ENCODE measurements around the gene GAS1.
A peak's percentile ranks its signal among the peaks of the same experiment; 100 is the strongest.

GAS1 gene, protein sequence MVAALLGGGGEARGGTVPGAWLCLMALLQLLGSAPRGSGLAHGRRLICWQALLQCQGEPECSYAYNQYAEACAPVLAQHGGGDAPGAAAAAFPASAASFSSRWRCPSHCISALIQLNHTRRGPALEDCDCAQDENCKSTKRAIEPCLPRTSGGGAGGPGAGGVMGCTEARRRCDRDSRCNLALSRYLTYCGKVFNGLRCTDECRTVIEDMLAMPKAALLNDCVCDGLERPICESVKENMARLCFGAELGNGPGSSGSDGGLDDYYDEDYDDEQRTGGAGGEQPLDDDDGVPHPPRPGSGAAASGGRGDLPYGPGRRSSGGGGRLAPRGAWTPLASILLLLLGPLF

DNA sequence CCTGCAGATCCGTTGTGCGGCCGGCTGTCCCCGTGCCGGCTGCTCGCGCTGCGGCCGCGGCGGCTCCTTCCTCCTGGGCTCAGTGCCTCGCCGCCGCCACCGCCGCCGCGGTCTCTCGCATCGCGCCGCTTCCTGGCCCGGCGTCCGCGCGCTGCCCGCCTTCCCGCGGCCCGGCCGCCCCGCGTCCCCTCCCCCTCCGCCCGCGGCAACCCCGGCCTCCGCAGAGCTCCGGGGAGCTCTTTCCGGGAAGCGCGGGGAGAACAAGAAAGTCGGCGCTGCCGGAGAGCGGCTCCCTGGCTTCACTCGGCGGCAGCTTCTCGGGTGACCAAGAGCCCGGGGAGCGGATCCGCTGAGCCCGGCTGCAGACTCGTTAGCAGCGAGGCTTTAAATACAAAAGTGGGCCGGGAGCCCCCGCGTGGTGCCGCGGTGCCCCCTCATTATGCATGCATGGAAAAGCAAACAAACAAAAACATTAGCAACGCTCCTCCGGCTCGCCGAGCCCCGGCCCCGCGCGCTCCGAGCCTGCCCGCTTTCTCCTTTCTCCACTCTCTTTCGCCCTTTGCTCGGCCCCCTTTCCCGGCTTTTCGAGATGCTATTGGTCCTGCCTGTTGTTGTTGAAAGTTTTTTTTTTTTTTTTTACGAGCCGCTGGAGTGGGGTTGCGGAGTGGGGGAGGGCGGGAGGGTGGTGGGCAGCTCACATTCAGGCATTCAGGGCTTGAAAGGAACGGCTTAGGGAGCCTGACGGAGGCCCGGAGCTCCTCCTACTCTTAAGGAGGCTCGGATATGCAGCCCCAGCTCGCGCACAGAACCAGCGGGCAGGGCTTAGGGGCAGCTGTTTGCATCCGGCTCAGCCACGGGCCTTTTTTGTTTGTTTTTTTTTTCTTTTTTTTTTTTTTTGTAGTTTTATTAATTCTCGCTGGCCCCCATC lies at the start of gene GAS1:
Gene GAS1 (minus strand): TSS at position 361 of the 928 bp plus-strand sequence. CDS start 727 bp downstream, outside the sequence.
- DNase-seq, result peak; percentile 78
- in situ Hi-C loops (cut with HindIII; ENCODE audit: low pct_ligation_motif_present, low pct_unique_long_range_greater_than_20kb, low sequenced_read_pairs), result no loop called here

DNA sequence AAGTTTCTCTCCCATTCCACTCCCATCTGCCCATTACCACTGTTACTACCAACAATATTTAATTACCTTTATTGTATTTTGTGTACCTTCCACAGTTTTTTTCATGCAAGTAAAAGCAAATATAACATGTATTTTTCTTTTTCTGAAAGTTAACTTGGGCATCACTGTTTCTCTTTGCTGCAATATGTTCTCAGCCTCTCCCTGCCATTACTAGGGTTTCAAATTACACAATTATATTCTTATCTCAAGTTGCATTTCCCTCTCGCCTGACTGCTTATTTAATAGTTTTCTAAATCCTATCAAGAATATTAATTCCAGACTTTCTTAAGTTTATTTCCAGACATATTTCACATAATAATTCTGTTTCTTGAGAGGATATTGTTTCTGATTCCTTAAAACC lies 46.9 kb upstream of the GAS1 start:
- DNase-seq, result no peak
- in situ Hi-C loops (cut with HindIII; ENCODE audit: low pct_ligation_motif_present, low pct_unique_long_range_greater_than_20kb, low sequenced_read_pairs), result no loop called here

DNA sequence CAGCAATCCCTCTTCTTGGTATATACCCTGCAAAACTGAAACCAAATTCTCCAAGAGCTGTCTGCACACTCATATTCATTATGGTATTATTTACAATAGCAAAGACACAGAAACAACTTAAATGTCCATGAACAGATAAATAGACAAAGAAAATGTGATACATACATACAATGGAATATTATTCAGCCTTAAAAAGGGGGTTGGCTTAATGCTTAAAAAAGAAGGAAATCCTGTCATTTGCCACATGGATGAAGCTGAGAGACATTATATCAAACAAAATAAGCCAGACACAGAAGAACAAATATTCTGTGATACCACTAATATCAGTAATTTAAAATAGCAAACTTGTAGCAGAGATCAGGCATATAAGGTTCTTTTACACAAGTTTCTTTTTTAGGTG lies 46.5 kb upstream of the GAS1 start:
- in situ Hi-C loops (cut with HindIII; ENCODE audit: low pct_ligation_motif_present, low pct_unique_long_range_greater_than_20kb, low sequenced_read_pairs), result no loop called here
- DNase-seq, result no peak

DNA sequence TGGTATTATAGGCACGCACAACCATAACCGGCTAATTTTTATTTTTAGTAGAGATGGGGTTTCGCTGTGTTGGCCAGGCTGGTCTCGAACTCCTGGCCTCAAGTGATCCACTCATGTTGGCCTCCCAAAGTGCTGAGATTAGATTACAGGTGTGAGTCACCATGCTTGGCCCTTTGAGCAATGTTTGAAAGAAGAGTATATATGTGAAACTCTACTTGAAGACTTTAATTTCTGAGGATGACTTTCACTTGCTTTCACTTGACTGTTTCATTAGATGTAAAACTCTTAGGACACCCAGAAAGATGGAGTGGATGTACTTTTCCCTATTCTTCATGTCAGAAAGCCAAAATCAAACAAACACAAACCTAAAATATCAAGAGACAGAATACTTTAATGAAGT lies 43.8 kb upstream of the GAS1 start:
- in situ Hi-C loops (cut with HindIII; ENCODE audit: low pct_ligation_motif_present, low pct_unique_long_range_greater_than_20kb, low sequenced_read_pairs), result no loop called here
- no peak for DNase-seq

DNA sequence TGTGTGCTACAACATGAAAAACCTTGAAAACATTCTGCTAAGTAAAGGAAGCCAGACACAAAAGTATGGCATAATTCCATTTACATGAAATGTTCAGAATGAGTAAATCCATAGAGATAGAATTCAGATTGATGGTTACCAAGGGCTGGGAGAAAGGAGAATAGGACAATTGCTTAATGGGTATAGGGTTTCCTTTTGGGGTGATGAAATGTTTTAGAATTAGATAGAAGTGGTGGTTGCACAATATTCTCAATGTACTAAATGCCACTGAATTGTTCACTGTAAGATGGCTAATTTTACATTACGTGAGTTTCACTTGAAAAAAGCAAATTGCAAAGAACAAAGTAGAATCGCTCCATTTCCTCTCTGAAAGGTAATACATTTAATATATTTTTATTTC lies 43.0 kb upstream of the GAS1 start:
- DNase-seq, result no peak
- in situ Hi-C loops (cut with HindIII; ENCODE audit: low pct_ligation_motif_present, low pct_unique_long_range_greater_than_20kb, low sequenced_read_pairs), result no loop called here

DNA sequence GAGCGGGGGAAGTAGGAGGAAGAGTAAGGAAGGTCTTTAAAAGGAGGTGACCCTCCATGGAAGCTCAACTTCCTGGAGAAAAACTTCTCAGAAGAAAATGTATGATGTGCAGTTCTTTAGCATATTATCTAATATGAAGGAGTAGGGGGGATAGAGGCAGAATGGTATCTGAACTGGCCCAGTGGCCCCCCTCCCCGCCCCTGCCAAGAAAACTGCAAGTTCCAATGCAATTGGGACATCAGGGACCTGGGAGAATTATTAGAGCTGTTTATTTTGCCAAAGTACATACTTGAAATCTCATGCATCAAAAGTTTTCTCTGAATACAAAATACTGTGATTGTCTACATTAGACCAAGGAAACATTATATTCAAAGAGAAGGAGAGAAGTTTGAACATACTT lies 40.6 kb upstream of the GAS1 start:
- in situ Hi-C loops (cut with HindIII; ENCODE audit: low pct_ligation_motif_present, low pct_unique_long_range_greater_than_20kb, low sequenced_read_pairs), result no loop called here
- DNase-seq, result no peak

DNA sequence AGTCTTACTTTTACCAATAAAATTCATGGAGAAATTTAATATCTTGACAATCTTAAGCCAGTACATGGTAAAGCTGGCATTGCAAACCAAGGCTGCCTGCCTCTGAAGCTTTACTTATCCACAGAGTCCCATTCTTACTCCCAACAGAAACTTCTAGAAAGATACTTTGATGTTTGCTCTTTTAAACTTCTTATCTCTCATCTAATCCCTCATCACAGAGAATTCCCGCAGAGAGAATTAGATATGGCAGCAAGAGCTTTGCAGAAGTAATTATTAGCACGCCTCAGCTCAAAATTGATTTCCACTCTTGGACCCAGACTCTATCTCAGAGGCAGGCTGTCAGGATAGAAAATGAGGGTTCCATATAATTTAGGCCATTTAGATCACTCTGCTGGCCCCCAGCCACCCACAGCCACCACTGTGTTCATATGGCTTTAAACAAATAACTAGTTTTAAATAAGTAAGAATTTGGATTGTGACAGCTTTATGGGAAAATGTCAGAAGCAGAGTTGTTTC lies 37.9 kb upstream of the GAS1 start:
- in situ Hi-C loops (cut with HindIII; ENCODE audit: low pct_ligation_motif_present, low pct_unique_long_range_greater_than_20kb, low sequenced_read_pairs), result no loop called here
- DNase-seq, result no peak

DNA sequence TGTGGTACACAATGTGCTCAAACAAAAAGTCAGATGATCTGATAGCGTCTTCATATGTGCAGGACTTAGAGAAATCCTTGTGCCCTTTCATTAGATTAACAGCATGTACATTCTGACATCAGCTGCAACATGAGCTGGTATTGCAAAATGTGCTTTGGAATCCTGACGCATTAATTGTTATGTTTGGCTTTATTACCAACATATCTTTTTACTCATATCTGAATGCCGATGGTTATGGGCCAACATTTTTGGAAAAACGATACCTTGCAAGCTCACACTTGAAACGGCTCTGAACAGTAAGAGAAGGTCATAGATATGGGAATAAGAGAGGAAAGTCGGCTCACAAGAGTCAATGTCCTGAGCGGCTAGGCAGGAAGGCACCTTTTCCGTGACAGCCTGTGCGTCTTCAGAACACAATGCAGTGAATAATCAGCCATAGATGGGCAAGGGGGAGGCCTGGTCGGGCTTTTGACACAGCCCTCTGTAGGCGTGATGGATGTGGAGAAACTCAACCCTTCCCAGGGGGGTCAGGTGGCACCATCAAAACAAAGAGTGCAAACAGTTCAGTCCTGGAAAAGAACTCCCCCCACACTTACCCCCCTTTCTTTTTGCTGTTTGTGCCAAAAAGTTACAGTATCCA lies 36.4 kb upstream of the GAS1 start:
- no peak for DNase-seq
- in situ Hi-C loops (cut with HindIII; ENCODE audit: low pct_ligation_motif_present, low pct_unique_long_range_greater_than_20kb, low sequenced_read_pairs), result no loop called here

DNA sequence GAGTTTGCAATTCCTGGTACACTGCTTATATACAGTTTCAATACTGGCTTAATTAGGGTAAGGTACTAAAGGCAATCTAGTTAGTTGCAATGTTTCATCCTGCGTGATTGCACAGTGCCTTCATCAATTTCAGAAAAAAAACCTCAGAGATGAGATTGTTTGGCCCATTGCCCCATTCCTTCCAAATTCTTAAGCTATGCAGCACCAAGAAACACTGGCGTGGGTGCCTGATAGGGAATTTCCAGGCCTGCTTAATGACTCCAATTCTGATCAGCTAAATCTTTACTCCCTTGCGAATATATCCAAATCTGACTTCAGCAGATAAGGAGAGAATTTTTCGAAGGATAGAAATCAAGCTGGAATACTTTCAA lies 35.9 kb upstream of the GAS1 start:
- in situ Hi-C loops (cut with HindIII; ENCODE audit: low pct_ligation_motif_present, low pct_unique_long_range_greater_than_20kb, low sequenced_read_pairs), result no loop called here
- DNase-seq, result no peak

DNA sequence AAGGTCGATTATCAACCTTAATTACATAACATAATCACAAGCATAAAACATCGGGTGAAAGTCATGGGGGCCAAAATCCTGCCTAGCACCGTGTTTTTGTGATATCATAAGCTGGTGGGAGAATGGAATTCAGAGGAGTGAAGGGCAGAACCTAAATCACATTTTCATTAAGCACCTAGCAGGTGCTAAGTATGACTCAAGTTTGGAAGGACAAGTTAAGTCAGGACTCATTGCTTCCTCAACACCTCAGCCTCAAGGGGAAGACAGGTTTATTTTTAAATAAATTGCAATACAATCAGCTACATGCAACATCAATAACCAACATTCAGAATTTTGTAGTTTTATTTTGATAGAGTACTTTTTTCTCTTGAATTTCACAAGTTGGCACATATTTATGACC lies 33.5 kb upstream of the GAS1 start:
- DNase-seq, result no peak
- in situ Hi-C loops (cut with HindIII; ENCODE audit: low pct_ligation_motif_present, low pct_unique_long_range_greater_than_20kb, low sequenced_read_pairs), result no loop called here

DNA sequence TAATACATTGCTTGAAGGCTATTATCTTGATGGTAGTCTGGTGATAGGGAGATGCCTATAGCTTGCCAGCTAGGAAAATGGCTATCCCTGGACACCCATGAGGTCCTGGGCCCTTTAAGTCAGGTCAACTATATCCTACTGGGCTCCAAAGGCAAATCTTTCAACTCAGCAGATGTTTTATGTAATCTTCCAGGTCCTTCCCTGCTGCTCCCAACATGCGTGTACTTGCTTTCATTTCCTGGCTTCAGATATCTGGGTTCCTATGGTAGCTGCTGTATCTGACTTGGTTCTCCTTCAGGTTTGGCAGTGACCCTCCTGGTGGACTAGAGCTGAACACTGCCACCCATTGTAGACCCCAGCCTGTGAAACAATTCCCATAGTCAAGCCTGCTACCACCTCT lies 32.4 kb upstream of the GAS1 start:
- in situ Hi-C loops (cut with HindIII; ENCODE audit: low pct_ligation_motif_present, low pct_unique_long_range_greater_than_20kb, low sequenced_read_pairs), result no loop called here

DNA sequence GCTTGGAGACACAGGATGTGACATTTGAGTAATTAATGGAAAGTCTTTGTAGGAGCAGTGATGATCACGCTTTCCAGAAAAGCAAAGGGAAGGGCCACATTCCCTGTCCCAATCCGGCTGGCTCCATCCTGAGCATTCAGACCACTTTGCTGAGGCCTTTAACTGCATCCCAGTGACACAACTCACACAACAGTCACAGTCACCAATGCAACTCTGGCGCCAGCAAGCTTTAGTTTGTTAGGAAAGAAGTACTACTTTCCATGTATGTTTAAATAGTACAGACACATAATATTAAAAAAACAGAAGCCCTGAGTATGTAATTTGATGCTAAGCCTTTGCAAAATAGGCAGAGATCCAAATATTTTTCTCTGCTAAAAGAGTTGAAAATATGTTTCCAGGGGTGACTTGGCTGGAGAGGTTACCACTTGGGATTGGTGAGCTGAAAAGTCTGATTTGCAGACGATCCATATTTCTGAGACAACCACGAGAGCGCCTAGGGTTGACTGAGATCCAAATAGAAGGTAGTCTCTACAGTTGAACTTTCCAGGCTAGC lies 31.7 kb upstream of the GAS1 start:
- in situ Hi-C loops (cut with HindIII; ENCODE audit: low pct_ligation_motif_present, low pct_unique_long_range_greater_than_20kb, low sequenced_read_pairs), result no loop called here
- DNase-seq, result no peak

More for the DNA sequence above, 32.4 kb upstream of the GAS1 start:
- no peak for DNase-seq

DNA sequence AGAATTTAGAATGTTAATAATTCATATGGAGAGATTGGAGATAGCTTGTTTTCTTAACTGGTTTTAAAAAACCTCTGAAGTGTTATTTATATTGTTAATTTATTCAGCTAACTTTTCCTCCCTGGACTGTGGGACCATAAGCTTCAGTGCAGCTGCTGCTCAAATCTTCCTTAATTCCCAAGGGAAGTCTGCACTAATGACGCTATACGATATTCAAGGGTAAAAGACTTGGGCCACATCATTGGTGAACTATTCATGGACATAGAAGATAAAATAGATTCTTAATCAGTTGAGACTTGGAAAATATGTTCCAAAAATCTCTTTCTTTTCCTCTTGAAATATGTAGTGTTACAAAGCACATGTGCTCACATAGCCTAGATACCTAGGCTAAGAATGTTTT lies 31.1 kb upstream of the GAS1 start:
- in situ Hi-C loops (cut with HindIII; ENCODE audit: low pct_ligation_motif_present, low pct_unique_long_range_greater_than_20kb, low sequenced_read_pairs), result no loop called here

DNA sequence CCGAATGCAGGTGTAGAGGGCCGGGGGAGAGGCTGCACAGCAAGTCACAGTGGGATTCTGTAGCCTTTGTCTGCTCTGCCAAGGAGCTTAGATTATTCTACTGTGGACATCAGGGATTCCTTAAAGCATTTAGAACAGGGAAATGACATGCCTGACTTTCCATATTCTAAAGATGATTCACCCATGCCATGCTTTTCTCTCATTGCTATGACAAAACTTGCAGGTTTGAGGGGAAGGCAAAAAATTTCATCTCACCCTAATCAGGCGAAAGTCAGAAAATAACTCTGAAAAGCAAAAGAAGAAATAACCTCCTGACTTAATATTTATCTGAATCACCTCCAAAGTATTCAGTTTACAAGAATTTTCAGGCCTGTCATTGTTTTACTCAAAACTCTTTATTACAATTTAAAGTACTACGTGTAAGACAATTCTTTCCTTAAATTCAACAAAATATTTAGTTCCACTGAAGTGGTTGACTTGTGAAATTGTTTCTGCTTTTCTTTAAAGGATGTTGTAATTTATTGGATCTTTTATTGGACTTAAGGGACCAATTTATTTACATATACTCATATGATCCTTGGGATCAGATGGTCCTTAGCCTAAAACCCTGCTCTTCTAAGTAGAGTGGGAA lies 30.0 kb upstream of the GAS1 start:
- in situ Hi-C loops (cut with HindIII; ENCODE audit: low pct_ligation_motif_present, low pct_unique_long_range_greater_than_20kb, low sequenced_read_pairs), result no loop called here
- DNase-seq, result no peak

More for the DNA sequence above, 31.1 kb upstream of the GAS1 start:
- no peak for DNase-seq

DNA sequence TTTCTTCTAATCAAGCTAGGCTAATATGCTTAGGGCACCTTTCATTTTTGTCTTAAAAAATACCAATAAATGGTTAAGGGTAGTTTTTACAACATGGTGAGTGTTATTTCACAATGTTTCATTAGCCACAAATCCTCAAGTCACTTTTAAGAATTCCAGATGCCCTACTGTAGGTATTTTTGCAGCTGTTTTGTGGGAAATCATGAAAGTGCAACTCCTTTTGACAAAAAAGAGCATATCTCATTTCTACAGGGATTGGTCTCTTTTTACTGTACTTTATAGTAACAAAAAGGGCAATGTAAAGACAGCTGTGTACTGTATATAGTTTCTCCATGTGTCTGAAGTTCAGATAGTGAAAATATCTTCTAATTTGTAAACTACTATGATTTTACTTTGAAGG lies 28.3 kb upstream of the GAS1 start:
- in situ Hi-C loops (cut with HindIII; ENCODE audit: low pct_ligation_motif_present, low pct_unique_long_range_greater_than_20kb, low sequenced_read_pairs), result no loop called here
- no peak for DNase-seq

DNA sequence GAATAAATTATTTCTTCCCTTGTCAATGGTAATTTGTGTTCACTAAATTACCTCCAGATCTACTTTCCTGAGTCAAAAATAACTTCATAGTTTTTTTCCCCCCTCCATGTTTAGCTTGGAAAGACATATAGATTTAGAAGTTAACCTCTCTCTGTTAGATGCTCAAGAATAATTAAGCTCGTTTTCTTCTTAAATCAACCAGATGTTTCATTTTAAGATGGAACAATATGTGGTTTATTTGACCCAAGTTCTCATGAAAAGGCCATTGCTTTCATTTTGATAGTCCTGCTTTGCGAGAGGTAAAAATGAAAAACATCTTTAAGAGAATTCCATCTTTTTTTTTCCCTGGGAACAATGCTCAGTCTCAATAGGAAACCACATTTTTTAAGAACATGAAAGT lies 27.7 kb upstream of the GAS1 start:
- no peak for DNase-seq

DNA sequence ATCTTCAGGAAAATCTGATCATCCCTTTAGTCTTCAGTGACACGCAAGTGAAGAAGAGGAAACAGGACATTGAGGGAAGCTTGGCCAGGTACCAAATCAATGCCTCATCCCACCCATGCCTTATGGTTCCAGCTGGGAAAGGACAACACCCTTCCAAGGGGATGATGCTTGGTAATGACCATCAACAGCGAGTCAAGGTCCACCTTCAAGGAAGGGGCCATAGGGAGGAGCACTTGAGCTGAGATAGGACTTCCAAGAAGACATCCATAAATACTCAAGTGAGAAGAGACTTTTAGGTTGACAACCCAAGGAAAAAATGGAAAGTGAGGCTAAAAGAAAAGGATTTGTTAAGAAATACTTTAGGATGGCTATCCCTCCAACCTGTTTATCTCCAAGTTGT lies 27.1 kb upstream of the GAS1 start:
- DNase-seq, result no peak
- in situ Hi-C loops (cut with HindIII; ENCODE audit: low pct_ligation_motif_present, low pct_unique_long_range_greater_than_20kb, low sequenced_read_pairs), result no loop called here

More for the DNA sequence above, 27.7 kb upstream of the GAS1 start:
- in situ Hi-C loops (cut with HindIII; ENCODE audit: low pct_ligation_motif_present, low pct_unique_long_range_greater_than_20kb, low sequenced_read_pairs), result no loop called here

DNA sequence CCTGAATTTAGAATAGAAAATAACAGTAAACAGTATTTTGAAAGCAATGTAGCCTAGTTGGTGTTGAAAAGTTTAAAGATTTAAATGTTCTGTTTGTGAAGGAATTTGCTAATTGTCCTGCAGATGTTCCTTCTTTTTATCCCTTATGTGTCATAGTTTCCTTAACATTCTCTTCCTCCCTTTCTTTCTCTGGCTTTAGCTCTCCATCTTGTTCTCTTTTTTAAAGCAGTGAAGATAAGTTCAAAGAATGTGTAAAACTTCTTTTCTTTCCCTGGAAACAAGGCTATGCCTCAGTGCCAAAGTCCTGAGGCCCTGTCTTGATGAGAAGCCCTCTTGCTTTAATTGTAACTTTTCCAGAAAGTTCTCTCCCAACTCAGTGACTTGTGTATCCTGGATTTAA lies 24.4 kb upstream of the GAS1 start:
- in situ Hi-C loops (cut with HindIII; ENCODE audit: low pct_ligation_motif_present, low pct_unique_long_range_greater_than_20kb, low sequenced_read_pairs), result no loop called here
- no peak for DNase-seq

Measured in ACHN (cell line).